Astrocyte (in vitro differentiated cells and primary cell): ENCODE measurements around the gene OR2S2. TPM values are rescaled to one million over a fixed set of nuclear protein-coding genes. Genes with fewer than 3 reads are reported as not detected.

Source experiments
- DNase-seq: peaks from one replicate; pipeline ENCODE4 v3.0.0-alpha.2; 2010; ENCODE audit warnings: low read depth
- FAIRE-seq: peaks from 2 replicates; lab custom pipeline; 2011; peaks lifted over from hg19 to GRCh38; lab: Jason Lieb, UNC
- H2AFZ ChIP-seq: 2 replicates; pipeline ENCODE4 v1.6.0; 2012; ENCODE audit warnings: low read depth, low read length, inconsistent platforms
- H3K27ac ChIP-seq: 2 replicates; pipeline ENCODE4 v1.5.1; 2011; ENCODE audit warnings: low read depth, low read length, inconsistent platforms
- H3K27me3 ChIP-seq: 2 replicates; pipeline ENCODE4 v1.6.0; 2011; ENCODE audit warnings: low read length, inconsistent platforms; ENCODE audit not compliant: insufficient read depth
- H3K36me3 ChIP-seq: 2 replicates; pipeline ENCODE4 v1.5.1; 2011; ENCODE audit warnings: low read length, inconsistent platforms; ENCODE audit not compliant: insufficient read depth
- H3K4me1 ChIP-seq: 2 replicates; pipeline ENCODE4 v1.5.1; 2011; ENCODE audit warnings: low read length, inconsistent platforms; ENCODE audit not compliant: insufficient read depth
- H3K4me2 ChIP-seq: 2 replicates; pipeline ENCODE4 v1.6.0; 2012; ENCODE audit warnings: low read length, inconsistent platforms
- H3K4me3 ChIP-seq: 2 replicates; pipeline ENCODE4 v1.5.1; 2011; ENCODE audit warnings: low read depth, mild to moderate bottlenecking, low read length, inconsistent platforms; ENCODE audit not compliant: insufficient read depth
- H3K79me2 ChIP-seq: 2 replicates; pipeline ENCODE4 v1.6.0; 2012; ENCODE audit warnings: mild to moderate bottlenecking, low read length, inconsistent platforms; ENCODE audit not compliant: insufficient read depth
- H3K9ac ChIP-seq: 2 replicates; pipeline ENCODE4 v1.6.0; 2012; ENCODE audit warnings: mild to moderate bottlenecking, low read length, inconsistent platforms
- H3K9me3 ChIP-seq: 2 replicates; pipeline ENCODE4 v1.5.1; 2012; ENCODE audit warnings: low read depth, mild to moderate bottlenecking, low read length, inconsistent platforms; ENCODE audit not compliant: insufficient read depth
- H4K20me1 ChIP-seq: 2 replicates; pipeline ENCODE4 v1.6.0; 2012; ENCODE audit warnings: low read length, inconsistent platforms; ENCODE audit not compliant: insufficient read depth
- H3K27ac Mint-ChIP-seq: one replicate; pipeline ENCODE4 v1.8.0; 2021; ENCODE audit warnings: mild to moderate bottlenecking, mixed read lengths; ENCODE audit not compliant: unreplicated experiment
- H3K27me3 Mint-ChIP-seq: one replicate; pipeline ENCODE4 v1.8.0; 2021; ENCODE audit warnings: low read depth, mixed read lengths; ENCODE audit not compliant: unreplicated experiment
- H3K36me3 Mint-ChIP-seq: one replicate; pipeline ENCODE4 v1.8.0; 2021; ENCODE audit warnings: low read depth, mixed read lengths; ENCODE audit not compliant: unreplicated experiment
- H3K4me1 Mint-ChIP-seq: one replicate; pipeline ENCODE4 v1.8.0; 2021; ENCODE audit warnings: low read depth, mixed read lengths; ENCODE audit not compliant: unreplicated experiment
- H3K4me3 Mint-ChIP-seq: one replicate; pipeline ENCODE4 v1.8.0; 2021; ENCODE audit warnings: mild to moderate bottlenecking, moderate library complexity, mixed read lengths; ENCODE audit not compliant: unreplicated experiment
- H3K9me3 Mint-ChIP-seq: one replicate; pipeline ENCODE4 v1.8.0; 2021; ENCODE audit warnings: mild to moderate bottlenecking, mixed read lengths; ENCODE audit not compliant: unreplicated experiment
- EZH2 ChIP-seq: IDR thresholded peaks from 2 replicates; pipeline ENCODE4 v1.6.1; 2012; ENCODE audit warnings: mild to moderate bottlenecking, low read length, inconsistent platforms; ENCODE audit not compliant: insufficient read depth
- total RNA-seq: library from RNA; stranded (reverse); gene quantifications from 2 replicates; pipeline ENCODE4 v1.2.1, GENCODE V29; 2021
- TF ChIP-seq, protein P1 (sequence below): IDR thresholded peaks from 2 replicates; pipeline ENCODE4 v1.5.1; 2011; ENCODE audit warnings: low read depth, mild to moderate bottlenecking, inconsistent platforms, low read length, moderate library complexity; ENCODE audit not compliant: insufficient read depth

Gene OR2S2
- total RNA-seq, 1 donor from 2014 or later, result not detected

DNA sequence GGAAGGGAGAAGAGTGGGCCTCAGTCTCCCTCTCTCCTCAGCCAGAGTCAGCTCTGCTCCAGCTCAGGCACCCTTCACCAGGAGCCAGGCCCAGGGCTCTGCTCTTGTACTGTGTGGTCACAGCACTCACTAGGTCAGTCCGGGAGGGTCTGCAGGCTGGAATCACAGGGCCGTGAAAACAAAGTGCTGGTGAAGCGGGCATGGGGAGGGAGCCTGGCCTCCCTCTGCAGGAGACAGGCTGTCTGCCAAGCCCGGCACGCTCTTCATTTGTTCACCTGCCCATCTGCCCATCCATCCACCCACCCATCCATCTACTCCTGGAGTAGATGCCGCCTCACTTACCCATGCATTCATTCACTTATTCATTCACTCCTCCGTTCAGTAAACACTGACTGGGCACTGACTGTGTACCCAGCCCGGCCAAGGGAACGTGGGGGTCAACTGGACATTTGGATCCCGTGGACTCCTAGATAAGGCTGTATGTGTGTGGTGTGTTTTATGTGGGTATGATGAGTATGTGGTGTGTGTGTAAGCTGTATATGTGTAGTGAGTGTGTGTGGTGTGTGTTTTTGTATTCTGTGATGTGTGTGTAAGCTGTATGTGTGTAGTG lies 45.1 kb downstream of the OR2S2 start:
- Histone ChIP-seq H3K36me3 (no peaks in the 10 kb centered on the region), H3K27me3 (no peaks in the 10 kb centered on the region), H4K20me1 (no peaks in the 10 kb centered on the region), H3K4me2 (no peak overlapping the region), H3K27ac (no peak overlapping the region), H3K4me3 (no peak overlapping the region), H3K9ac (no peak overlapping the region), H3K9me3 (no peaks in the 10 kb centered on the region), H2AFZ (peak overlapping the region; percentile 15), H3K79me2 (no peaks in the 10 kb centered on the region), H3K4me1 (peaks cover 22% of the 10 kb centered on the region)
- H3K4me1 Mint-ChIP-seq, result peaks cover 24% of the 10 kb centered on the region
- H3K27ac Mint-ChIP-seq, result no peak overlapping the region
- H3K9me3 Mint-ChIP-seq, result no peaks in the 10 kb centered on the region
- DNase-seq (no peak), FAIRE-seq (no peak)
- TF ChIP-seq, protein P1, sequence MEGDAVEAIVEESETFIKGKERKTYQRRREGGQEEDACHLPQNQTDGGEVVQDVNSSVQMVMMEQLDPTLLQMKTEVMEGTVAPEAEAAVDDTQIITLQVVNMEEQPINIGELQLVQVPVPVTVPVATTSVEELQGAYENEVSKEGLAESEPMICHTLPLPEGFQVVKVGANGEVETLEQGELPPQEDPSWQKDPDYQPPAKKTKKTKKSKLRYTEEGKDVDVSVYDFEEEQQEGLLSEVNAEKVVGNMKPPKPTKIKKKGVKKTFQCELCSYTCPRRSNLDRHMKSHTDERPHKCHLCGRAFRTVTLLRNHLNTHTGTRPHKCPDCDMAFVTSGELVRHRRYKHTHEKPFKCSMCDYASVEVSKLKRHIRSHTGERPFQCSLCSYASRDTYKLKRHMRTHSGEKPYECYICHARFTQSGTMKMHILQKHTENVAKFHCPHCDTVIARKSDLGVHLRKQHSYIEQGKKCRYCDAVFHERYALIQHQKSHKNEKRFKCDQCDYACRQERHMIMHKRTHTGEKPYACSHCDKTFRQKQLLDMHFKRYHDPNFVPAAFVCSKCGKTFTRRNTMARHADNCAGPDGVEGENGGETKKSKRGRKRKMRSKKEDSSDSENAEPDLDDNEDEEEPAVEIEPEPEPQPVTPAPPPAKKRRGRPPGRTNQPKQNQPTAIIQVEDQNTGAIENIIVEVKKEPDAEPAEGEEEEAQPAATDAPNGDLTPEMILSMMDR, result no peak
- TF ChIP-seq EZH2, result no peak
- no peaks in the 10 kb centered on the region for H3K36me3 Mint-ChIP-seq
- H3K4me3 Mint-ChIP-seq, result no peak overlapping the region
- H3K27me3 Mint-ChIP-seq, result no peaks in the 10 kb centered on the region

DNA sequence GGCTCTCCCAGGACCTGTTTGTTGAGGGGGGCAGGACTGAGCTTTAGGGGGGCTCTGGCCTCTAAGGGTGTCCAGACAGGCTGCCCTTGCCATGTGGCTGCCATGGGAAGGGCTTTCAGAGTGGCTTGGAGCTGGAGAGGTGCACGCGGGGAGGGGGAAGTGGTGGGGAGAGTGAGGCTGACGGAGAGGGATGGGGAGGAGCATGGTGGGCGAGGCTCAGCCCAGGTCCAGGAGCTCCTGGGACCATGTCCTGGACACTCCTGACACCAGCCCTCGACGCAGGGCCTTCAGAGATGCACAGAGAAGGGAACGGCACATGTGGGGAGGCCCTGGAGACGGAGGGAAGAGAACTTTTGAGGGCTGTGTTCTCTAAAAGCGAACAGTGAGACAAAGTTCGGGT lies 46.3 kb downstream of the OR2S2 start:
- H2AFZ ChIP-seq, result no peak overlapping the region
- no peaks in the 10 kb centered on the region for H3K79me2 ChIP-seq
- H3K27me3 Mint-ChIP-seq, result no peaks in the 10 kb centered on the region
- no peaks in the 10 kb centered on the region for H3K9me3 Mint-ChIP-seq
- H3K9ac ChIP-seq, result no peak overlapping the region
- H3K4me1 Mint-ChIP-seq, result peaks cover 36% of the 10 kb centered on the region
- FAIRE-seq (no peak), DNase-seq (no peak)
- H4K20me1 ChIP-seq, result no peaks in the 10 kb centered on the region
- no peak overlapping the region for H3K4me3 ChIP-seq
- H3K27me3 ChIP-seq, result no peaks in the 10 kb centered on the region
- H3K36me3 Mint-ChIP-seq, result no peaks in the 10 kb centered on the region
- H3K27ac Mint-ChIP-seq, result no peak overlapping the region
- TF ChIP-seq, protein P1, result no peak
- TF ChIP-seq EZH2, result no peak
- H3K4me1 ChIP-seq, result peaks cover 34% of the 10 kb centered on the region
- no peaks in the 10 kb centered on the region for H3K36me3 ChIP-seq
- H3K4me3 Mint-ChIP-seq, result no peak overlapping the region
- H3K9me3 ChIP-seq, result no peaks in the 10 kb centered on the region
- H3K27ac ChIP-seq, result no peak overlapping the region
- H3K4me2 ChIP-seq, result no peak overlapping the region

DNA sequence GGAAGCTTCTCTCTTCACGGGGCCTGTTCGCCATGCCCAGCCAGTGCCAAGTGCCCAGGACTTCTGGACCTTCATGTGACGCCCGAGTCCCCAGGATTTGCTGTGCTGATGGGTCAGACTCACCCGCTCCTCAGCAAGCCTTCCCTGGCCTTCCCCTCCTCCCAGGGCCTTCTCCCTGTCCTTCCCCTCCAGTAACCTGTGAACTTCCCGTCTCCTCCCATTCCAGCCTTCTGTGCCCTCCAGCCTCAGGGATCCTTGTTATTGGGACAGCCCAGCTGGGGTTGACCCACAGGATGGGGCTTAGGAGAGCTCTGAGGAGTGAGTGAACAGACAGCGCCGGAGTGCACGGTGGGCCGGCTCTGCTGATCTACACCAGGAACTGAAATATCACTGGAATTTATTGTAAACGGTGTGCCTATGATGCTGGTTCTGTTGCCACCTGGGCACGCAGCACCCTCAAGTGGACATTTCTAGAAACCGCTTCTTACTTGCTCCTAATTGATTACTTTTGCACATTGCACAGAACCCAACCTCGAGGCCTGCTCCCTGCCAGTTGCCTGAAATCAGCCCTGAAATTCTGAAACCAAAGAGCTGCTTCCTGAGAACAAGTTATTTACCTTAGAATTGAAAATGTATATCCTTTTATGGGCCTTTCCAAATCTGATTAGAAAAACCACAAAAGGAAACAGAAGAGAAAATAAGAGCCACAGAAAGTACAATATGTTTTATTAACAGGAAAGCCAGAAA lies 47.2 kb downstream of the OR2S2 start:
- H3K4me1 ChIP-seq, result peaks cover 42% of the 10 kb centered on the region
- no peak overlapping the region for H3K4me3 ChIP-seq
- Mint-ChIP-seq H3K36me3 (no peaks in the 10 kb centered on the region), H3K4me1 (peaks cover 41% of the 10 kb centered on the region), H3K27me3 (no peaks in the 10 kb centered on the region), H3K27ac (peak overlapping the region; percentile 96), H3K4me3 (no peak overlapping the region), H3K9me3 (no peaks in the 10 kb centered on the region)
- DNase-seq (peak; percentile 38), FAIRE-seq (no peak)
- no peak overlapping the region for H3K4me2 ChIP-seq
- H2AFZ ChIP-seq, result peak overlapping the region; percentile 27
- H3K27me3 ChIP-seq, result no peaks in the 10 kb centered on the region
- no peak overlapping the region for H3K9ac ChIP-seq
- no peaks in the 10 kb centered on the region for H3K79me2 ChIP-seq
- no peaks in the 10 kb centered on the region for H3K36me3 ChIP-seq
- TF ChIP-seq, protein P1, result peak; percentile 42
- TF ChIP-seq EZH2, result no peak
- no peak overlapping the region for H3K27ac ChIP-seq
- H3K9me3 ChIP-seq, result no peaks in the 10 kb centered on the region
- no peaks in the 10 kb centered on the region for H4K20me1 ChIP-seq
